CD4-positive, alpha-beta memory T cell (primary cell): ENCODE results near the gene PREX1. TPM values are rescaled to one million over a fixed set of nuclear protein-coding genes. Genes with fewer than 3 reads are reported as not detected.
A peak's percentile ranks its signal among the peaks of the same experiment; 100 is the strongest.

Experiments used
- CTCF ChIA-PET: fragments of 350-600 bp; sonication (Branson Sonifier 250); formaldehyde crosslinking; loops from one replicate; lab custom pipeline; 2021; ENCODE audit warnings: inconsistent platforms; ENCODE audit not compliant: partially characterized antibody; lab: Charles Lee
- POLR2A ChIA-PET: fragments of 350-600 bp; sonication (Branson Sonifier 250); formaldehyde crosslinking; loops from one replicate; lab custom pipeline; 2021; ENCODE audit not compliant: partially characterized antibody; lab: Charles Lee
- DNase-seq, 5 donors: peaks; one replicate each; pipeline versions ENCODE4 v3.0.0 to v3.0.0-alpha.2; 2020 to 2022; ENCODE audit warnings: mixed read lengths in 1 of 5
- H3K27ac ChIP-seq: one replicate; pipeline ENCODE4 v1.7.0; 2013; ENCODE audit warnings: low read depth, low read length
- H3K27me3 ChIP-seq: 2 replicates; pipeline ENCODE4 v1.7.0; 2013; ENCODE audit warnings: mild to moderate bottlenecking, low read length, moderate library complexity; ENCODE audit not compliant: insufficient read depth
- H3K36me3 ChIP-seq: 2 replicates; pipeline ENCODE4 v1.7.0; 2013; ENCODE audit warnings: mild to moderate bottlenecking, low read length, moderate library complexity; ENCODE audit not compliant: insufficient read depth
- H3K4me1 ChIP-seq: 2 replicates; pipeline ENCODE4 v1.7.0; 2013; ENCODE audit warnings: mild to moderate bottlenecking, low read length, moderate library complexity; ENCODE audit not compliant: insufficient read depth
- H3K4me3 ChIP-seq, 2 donors: one replicate each; pipeline ENCODE4 v1.7.0; 2013; ENCODE audit warnings: low read length in 2 of 2, mild to moderate bottlenecking in 1 of 2
- H3K9me3 ChIP-seq, 2 donors: one replicate each; pipeline ENCODE4 v1.7.0; 2013; ENCODE audit warnings: low read length in 2 of 2, control low read depth in 1 of 2; ENCODE audit not compliant: control insufficient read depth in 1 of 2
- H3K27ac Mint-ChIP-seq, 7 donors: one replicate each; pipeline ENCODE4 v1.8.0; 2020 to 2021; ENCODE audit warnings: mixed read lengths in 7 of 7, mild to moderate bottlenecking in 6 of 7, inconsistent platforms in 3 of 7, moderate library complexity in 3 of 7
- H3K27me3 Mint-ChIP-seq, 2 donors: one replicate each; pipeline ENCODE4 v1.8.0; 2020 to 2021; ENCODE audit warnings: mixed read lengths in 2 of 2
- H3K36me3 Mint-ChIP-seq, 2 donors: one replicate each; pipeline ENCODE4 v1.8.0; 2020 to 2021; ENCODE audit warnings: mixed read lengths in 2 of 2, inconsistent platforms in 1 of 2, mild to moderate bottlenecking in 1 of 2
- H3K4me1 Mint-ChIP-seq, 4 donors: one replicate each; pipeline ENCODE4 v1.8.0; 2020 to 2021; ENCODE audit warnings: mixed read lengths in 4 of 4, mild to moderate bottlenecking in 1 of 4
- H3K4me3 Mint-ChIP-seq, 8 donors: one replicate each; pipeline ENCODE4 v1.8.0; 2020 to 2021; ENCODE audit warnings: mixed read lengths in 8 of 8, mild to moderate bottlenecking in 7 of 8, moderate library complexity in 6 of 8, inconsistent platforms in 3 of 8
- H3K9me3 Mint-ChIP-seq, 8 donors: one replicate each; pipeline ENCODE4 v1.8.0; 2020 to 2021; ENCODE audit warnings: mixed read lengths in 8 of 8, mild to moderate bottlenecking in 5 of 8, inconsistent platforms in 3 of 8, moderate library complexity in 1 of 8
- intact Hi-C: fragments of 100-400 bp; cut with micrococcal nuclease; formaldehyde crosslinking; loops from one replicate; pipeline ENCODE4 v1.15.1; 2023
- polyA plus RNA-seq, 2 donors: library from polyadenylated mRNA; unstranded; fragments of 300-500 nt; fragmentation: Illumina TruSeq; gene quantifications; one replicate each; pipeline ENCODE4 v1.2.3, GENCODE V29; 2021
- total RNA-seq, 2 experiments: library from RNA; stranded (reverse); gene quantifications; one replicate each; pipeline ENCODE4 v1.2.3, GENCODE V29; 2021

The PREX1 gene
- total and polyA plus RNA-seq, 4 experiments from 2014 or later = 10.6 to 165 (median 122) TPM

- Histone ChIP-seq H3K4me3 (no peak overlapping the region), H3K27ac (no peak overlapping the region), H3K4me1 (peaks cover 54% of the 10 kb centered on the region), H3K9me3 (no peaks in the 10 kb centered on the region), H3K27me3 (no peaks in the 10 kb centered on the region), H3K36me3 (peaks cover 66% of the 10 kb centered on the region)
- Mint-ChIP-seq H3K36me3 (peaks cover 47 to 81% of the 10 kb centered on the region in 2 donors), H3K27me3 (no peaks in the 10 kb centered on the region), H3K27ac (peak overlapping the region in 4 of 7 donors; percentile 19 to 87 (median 64)), H3K4me1 (peaks cover 48 to 82% (median 62%) of the 10 kb centered on the region in 4 donors), H3K9me3 (no peaks in the 10 kb centered on the region), H3K4me3 (no peak overlapping the region)
- intact Hi-C loops = no loop called here
- CTCF ChIA-PET = no interaction called here
- no peak for DNase-seq
- POLR2A ChIA-PET = interaction anchor here (1.0 to 1.6 kb wide), 3 partner anchors 9 to 92 kb away, joined by 3 to 4 read pairs (median 4); no protein-coding TSS in a partner anchor
These were observed 92.7 kb downstream of the PREX1 start for GRCh38 chr20:48735112-48735511.

- Histone ChIP-seq H3K4me1 (peaks cover 50% of the 10 kb centered on the region), H3K27me3 (no peaks in the 10 kb centered on the region), H3K9me3 (no peaks in the 10 kb centered on the region), H3K27ac (no peak overlapping the region), H3K4me3 (no peak overlapping the region), H3K36me3 (peaks cover 74% of the 10 kb centered on the region)
- Mint-ChIP-seq H3K27me3 (no peaks in the 10 kb centered on the region), H3K4me1 (peaks cover 48 to 82% (median 62%) of the 10 kb centered on the region in 4 donors), H3K4me3 (no peak overlapping the region), H3K27ac (peak overlapping the region in 1 of 7 donors; percentile 61), H3K9me3 (no peaks in the 10 kb centered on the region), H3K36me3 (peaks cover 56 to 82% of the 10 kb centered on the region in 2 donors)
- DNase-seq = no peak
- intact Hi-C loops = no loop called here
- ChIA-PET CTCF (no interaction called here), POLR2A (interaction anchor here (1.0 to 1.6 kb wide), 4 partner anchors 8 to 92 kb away, joined by 3 to 4 read pairs (median 4); no protein-coding TSS in a partner anchor)
These were observed 93.6 kb downstream of the PREX1 start for GRCh38 chr20:48734104-48734749.

GRCh38 chr20:48733296-48733790 lies 94.5 kb downstream of the PREX1 start:
- H3K9me3 Mint-ChIP-seq = no peaks in the 10 kb centered on the region
- no peak overlapping the region for H3K4me3 ChIP-seq
- H3K27ac Mint-ChIP-seq = peak overlapping the region; percentile 32 to 70 (median 60)
- H3K4me1 ChIP-seq = peaks cover 41% of the 10 kb centered on the region
- no peaks in the 10 kb centered on the region for H3K27me3 ChIP-seq
- ChIA-PET CTCF (no interaction called here), POLR2A (interaction anchor here (0.6 to 1.3 kb wide), 2 partner anchors 11 to 85 kb away, joined by 3 read pairs; no protein-coding TSS in a partner anchor)
- H3K36me3 Mint-ChIP-seq = peaks cover 52 to 80% of the 10 kb centered on the region in 2 donors
- intact Hi-C loops = no loop called here
- H3K36me3 ChIP-seq = peaks cover 74% of the 10 kb centered on the region
- no peak overlapping the region for H3K27ac ChIP-seq
- H3K9me3 ChIP-seq = no peaks in the 10 kb centered on the region
- no peaks in the 10 kb centered on the region for H3K27me3 Mint-ChIP-seq
- peaks cover 41 to 78% (median 60%) of the 10 kb centered on the region in 4 donors for H3K4me1 Mint-ChIP-seq
- H3K4me3 Mint-ChIP-seq = no peak overlapping the region
- no peak for DNase-seq

GRCh38 chr20:48732081-48732829 lies 95.5 kb downstream of the PREX1 start:
- H3K9me3 ChIP-seq = no peaks in the 10 kb centered on the region
- peaks cover 30% of the 10 kb centered on the region for H3K4me1 ChIP-seq
- intact Hi-C loops = no loop called here
- Mint-ChIP-seq H3K4me3 (no peak overlapping the region), H3K9me3 (no peaks in the 10 kb centered on the region), H3K27ac (peak overlapping the region in 4 of 7 donors; percentile 37 to 71 (median 52)), H3K36me3 (peaks cover 53 to 78% of the 10 kb centered on the region in 2 donors), H3K27me3 (no peaks in the 10 kb centered on the region), H3K4me1 (peaks cover 39 to 76% (median 57%) of the 10 kb centered on the region in 4 donors)
- no peaks in the 10 kb centered on the region for H3K27me3 ChIP-seq
- H3K4me3 ChIP-seq = no peak overlapping the region
- no peak overlapping the region for H3K27ac ChIP-seq
- ChIA-PET POLR2A (interaction anchor here (1.2 kb wide), 1 partner anchor 91 kb away, joined by 3 read pairs; no protein-coding TSS in a partner anchor), CTCF (no interaction called here)
- H3K36me3 ChIP-seq = peaks cover 64% of the 10 kb centered on the region
- no peak for DNase-seq

GRCh38 chr20:48731536-48731935 lies 96.3 kb downstream of the PREX1 start:
- H3K4me1 Mint-ChIP-seq = peaks cover 36 to 70% (median 53%) of the 10 kb centered on the region in 4 donors
- H3K4me3 Mint-ChIP-seq = no peak overlapping the region
- intact Hi-C loops = no loop called here
- H3K4me1 ChIP-seq = peaks cover 26% of the 10 kb centered on the region
- H3K36me3 Mint-ChIP-seq = peaks cover 56 to 79% of the 10 kb centered on the region in 2 donors
- peak overlapping the region in 4 of 7 donors; percentile 3 to 70 (median 46) for H3K27ac Mint-ChIP-seq
- H3K27me3 ChIP-seq = no peaks in the 10 kb centered on the region
- no peaks in the 10 kb centered on the region for H3K9me3 ChIP-seq
- H3K27me3 Mint-ChIP-seq = no peaks in the 10 kb centered on the region
- peaks cover 65% of the 10 kb centered on the region for H3K36me3 ChIP-seq
- ChIA-PET POLR2A (no interaction called here), CTCF (no interaction called here)
- no peak for DNase-seq
- no peaks in the 10 kb centered on the region for H3K9me3 Mint-ChIP-seq
- no peak overlapping the region for H3K27ac ChIP-seq
- H3K4me3 ChIP-seq = no peak overlapping the region

GRCh38 chr20:48730977-48731376 lies 96.8 kb downstream of the PREX1 start:
- H3K27me3 ChIP-seq = no peaks in the 10 kb centered on the region
- H3K4me3 Mint-ChIP-seq = no peak overlapping the region
- H3K9me3 Mint-ChIP-seq = no peaks in the 10 kb centered on the region
- peaks cover 60 to 80% of the 10 kb centered on the region in 2 donors for H3K36me3 Mint-ChIP-seq
- intact Hi-C loops = no loop called here
- H3K36me3 ChIP-seq = peaks cover 65% of the 10 kb centered on the region
- DNase-seq = no peak
- peak overlapping the region; percentile 3 to 80 (median 48) for H3K27ac Mint-ChIP-seq
- CTCF ChIA-PET = interaction anchor here (0.7 kb wide), 1 partner anchor 21 kb away, joined by 3 read pairs; no protein-coding TSS in a partner anchor
- peaks cover 23% of the 10 kb centered on the region for H3K4me1 ChIP-seq
- H3K4me3 ChIP-seq = no peak overlapping the region
- no peaks in the 10 kb centered on the region for H3K9me3 ChIP-seq
- POLR2A ChIA-PET = interaction anchor here (1.0 to 1.2 kb wide), 2 partner anchors 20 to 96 kb away, joined by 3 read pairs; no protein-coding TSS in a partner anchor
- H3K27ac ChIP-seq = no peak overlapping the region
- H3K27me3 Mint-ChIP-seq = no peaks in the 10 kb centered on the region
- H3K4me1 Mint-ChIP-seq = peaks cover 31 to 68% (median 49%) of the 10 kb centered on the region in 4 donors
